GM18507 (cell line): Measurements from ENCODE around the gene MED17.
"Not testable (repeated sequence)": the region's sequence is repeated elsewhere in the genome, so short reads cannot be mapped to it uniquely, and the experiment has no call there.

ENCODE experiments used
- DNase-seq: peaks from one replicate; pipeline ENCODE4 v3.0.0; 2011; ENCODE audit warnings: low read depth; ENCODE audit not compliant: insufficient read length; ENCODE audit errors: extremely low spot score
- FAIRE-seq: peaks from 2 replicates; lab custom pipeline; 2011; peaks lifted over from hg19 to GRCh38; lab: Jason Lieb, UNC

Gene MED17

DNA sequence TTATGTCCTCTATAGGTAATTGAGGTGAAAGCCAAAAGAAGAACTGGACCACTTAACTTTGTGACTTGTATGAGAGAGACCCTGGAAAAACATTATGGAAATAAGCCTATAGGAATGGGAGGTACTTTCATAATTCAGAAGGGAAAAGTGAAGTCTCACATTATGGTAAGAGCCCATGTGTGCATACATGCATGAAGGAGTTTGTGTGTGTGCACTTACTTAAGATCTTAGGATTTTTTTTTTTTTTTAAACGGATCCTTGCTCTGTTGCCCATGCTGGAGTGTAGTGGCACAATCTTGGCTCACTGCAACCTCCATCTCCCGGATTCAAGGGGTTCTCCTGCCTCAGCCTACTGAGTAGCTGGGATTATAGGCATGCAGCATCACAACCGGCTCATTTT lies 26.8 kb upstream of the MED17 start:
- FAIRE-seq: no peak
- DNase-seq: no peak

DNA sequence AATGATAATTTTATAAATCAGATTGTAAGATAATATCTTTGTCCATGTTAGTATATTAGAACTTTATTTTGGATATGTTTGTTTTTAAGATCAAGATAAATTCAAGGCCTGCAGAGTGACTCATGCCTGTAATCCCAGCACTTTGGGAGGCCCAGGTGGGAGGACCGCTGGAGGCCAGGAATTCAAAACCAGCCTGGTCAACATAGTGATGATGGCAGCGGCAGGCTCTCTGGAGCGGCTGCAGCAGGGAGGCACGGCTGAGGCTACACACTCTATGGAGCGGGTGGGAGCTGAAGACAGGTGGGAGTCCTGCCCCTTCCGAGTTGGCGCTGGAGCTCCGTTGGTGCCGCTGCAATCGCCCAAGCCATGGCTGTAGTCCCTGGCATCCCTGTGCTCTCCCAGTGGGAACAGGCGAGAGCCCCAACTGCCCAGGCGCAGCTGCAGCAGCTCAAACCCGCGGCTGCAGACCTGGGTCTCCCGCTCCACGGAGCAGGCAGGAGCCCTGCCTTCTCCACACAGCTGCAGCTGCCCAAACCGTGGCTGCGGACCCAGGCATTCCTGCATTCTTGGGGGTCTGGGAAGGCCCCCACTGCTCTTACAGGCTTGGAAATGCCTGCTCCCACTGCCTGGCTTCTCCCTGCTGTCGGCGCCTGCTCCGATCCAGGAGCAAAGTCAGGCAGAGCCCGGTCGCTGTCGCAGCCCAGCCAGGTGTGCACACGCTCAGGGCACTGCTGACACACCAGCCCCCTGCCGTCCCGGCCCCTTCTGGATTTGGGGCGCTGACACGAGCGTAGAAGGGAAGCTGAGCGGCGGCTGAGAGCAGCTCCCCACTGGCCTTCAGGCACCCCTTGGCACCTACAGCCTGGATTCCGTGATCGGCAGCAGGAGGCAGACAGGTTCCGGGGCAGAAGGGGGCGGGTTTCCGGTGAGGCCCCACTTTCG lies 25.9 kb upstream of the MED17 start:
- DNase-seq: no peak
- FAIRE-seq: no peak

DNA sequence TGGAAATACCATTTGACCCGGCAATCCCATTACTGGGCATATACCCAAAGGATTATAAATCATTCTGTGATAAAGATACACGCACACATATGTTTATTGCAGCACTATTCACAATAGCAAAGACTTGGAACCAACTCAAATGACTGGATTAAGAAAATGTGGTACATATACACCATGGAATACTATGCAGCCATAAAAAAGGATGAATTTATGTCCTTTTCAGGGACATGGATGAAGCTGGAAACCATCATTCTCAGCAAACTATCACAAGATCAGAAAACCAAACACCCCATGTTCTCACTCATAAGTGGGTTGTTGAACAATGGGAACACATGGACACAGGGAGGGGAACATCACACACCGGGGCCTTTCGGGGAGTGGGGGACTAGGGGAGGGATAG lies 25.0 kb upstream of the MED17 start:
- FAIRE-seq, DNase-seq: not testable (repeated sequence)

DNA sequence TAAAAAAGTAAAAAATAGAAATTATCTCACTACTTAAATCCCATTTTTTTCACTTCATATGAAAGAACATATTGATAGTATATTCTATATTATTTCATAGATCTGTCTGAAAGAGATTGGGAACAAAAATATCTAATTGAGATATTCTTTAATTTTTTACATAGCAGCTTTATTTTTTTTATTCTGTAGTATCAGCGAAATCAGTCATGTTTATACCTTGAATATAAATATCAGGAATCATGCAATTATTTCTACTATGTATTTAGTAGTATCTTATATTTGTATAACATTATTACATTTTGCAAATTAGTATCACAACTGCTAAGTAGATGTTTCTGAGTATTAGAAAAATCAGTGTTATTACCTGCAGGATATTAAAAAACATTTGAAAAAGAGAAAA lies 22.2 kb upstream of the MED17 start:
- DNase-seq (no peak), FAIRE-seq (no peak)

DNA sequence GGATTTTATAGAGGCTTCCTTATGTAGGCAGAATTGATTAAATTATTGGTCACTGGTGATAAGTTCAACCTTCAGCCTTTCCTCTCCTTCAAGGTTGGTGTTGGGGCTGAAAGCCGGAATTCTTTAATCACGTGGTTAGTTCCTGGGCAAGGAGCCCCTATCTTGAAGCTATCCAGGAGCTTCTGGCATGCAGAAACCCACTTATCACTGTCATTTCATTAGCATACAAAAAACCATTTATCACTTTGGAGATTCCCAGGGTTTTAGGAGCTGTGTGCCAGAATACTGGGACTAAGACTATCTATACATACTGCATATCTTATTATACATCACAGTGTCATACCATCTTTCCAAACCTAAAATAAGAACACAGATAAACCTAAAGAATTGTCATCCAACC lies 18.5 kb upstream of the MED17 start:
- DNase-seq (no peak), FAIRE-seq (no peak)

DNA sequence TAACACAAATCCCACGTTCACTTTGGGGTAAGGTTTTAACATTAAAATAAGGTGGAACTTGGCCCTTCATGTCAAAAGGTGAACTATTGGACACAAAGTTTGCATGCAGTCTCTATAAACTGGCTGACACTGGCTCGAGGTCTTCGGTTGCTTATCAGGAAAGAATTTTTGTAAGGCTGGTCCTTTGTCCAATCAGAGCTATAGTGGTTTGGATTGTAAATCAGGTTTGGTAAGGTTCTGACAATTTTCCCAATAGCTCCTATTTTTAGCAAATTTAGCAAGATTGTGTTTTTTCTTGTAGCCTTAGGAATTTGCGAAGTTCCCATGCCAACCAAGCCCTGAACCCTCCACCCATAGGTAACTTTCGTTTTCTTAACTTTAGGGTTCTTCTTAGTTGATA lies 17.6 kb upstream of the MED17 start:
- no peak for DNase-seq
- FAIRE-seq: no peak

DNA sequence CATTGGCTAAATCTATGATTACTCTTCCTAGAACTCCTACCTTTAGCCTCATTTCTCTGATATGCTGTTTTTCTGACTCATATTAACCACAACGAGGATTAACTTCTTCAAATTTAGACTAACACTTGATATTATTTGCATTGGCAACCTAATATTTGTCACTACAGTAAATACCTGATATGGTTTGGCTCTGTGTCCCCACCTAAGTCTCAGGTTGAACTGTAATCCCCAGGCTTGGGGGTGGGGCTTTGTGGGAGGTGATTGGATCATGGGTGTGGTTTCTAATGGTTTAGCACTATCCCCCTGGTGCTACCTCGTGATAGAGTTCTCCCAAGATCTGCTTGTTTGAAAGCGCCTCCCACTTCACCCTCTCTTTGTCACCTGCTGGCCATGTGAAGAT lies 17.1 kb upstream of the MED17 start:
- FAIRE-seq: no peak

DNA sequence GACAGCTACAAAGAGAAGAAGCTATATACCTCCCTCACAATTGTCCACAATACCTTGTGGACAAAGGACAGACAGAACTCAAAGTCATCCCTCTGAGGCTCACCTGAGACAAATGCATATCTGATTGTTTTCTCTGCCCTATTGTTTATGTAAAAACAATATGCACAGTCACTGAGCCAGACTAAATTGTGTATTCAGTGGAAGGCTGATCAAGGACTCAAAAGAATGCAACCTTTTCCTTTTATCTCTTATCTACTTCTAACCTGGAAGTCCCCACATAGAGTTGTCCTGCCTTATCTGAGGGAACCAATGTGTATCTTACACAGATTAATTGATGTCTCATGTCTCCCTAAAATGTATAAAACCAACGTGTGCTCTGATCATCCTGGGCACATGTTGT lies 13.9 kb upstream of the MED17 start:
- DNase-seq (no peak), FAIRE-seq (no peak)

More for the DNA sequence above, 17.1 kb upstream of the MED17 start:
- no peak for DNase-seq

DNA sequence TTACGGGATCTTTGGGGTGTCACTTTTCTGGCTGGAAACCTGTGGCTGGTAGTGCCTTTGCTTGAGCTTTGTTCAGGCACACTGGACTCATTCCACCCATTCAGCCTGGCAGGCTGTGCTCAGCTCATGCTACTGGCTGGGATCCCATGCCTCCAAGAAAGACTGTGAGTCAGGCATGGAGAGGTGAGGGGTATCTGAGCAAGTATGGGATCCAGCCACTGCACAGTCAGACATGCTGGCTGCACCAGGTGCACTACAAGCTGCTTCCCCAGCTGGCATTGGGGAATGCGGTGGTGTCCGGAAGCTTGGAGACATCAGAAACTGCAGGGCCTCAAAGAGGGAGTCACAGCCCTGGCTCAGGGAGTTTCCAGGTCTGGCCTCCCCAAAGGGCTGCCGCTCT lies 12.0 kb upstream of the MED17 start:
- DNase-seq: no peak
- no peak for FAIRE-seq

DNA sequence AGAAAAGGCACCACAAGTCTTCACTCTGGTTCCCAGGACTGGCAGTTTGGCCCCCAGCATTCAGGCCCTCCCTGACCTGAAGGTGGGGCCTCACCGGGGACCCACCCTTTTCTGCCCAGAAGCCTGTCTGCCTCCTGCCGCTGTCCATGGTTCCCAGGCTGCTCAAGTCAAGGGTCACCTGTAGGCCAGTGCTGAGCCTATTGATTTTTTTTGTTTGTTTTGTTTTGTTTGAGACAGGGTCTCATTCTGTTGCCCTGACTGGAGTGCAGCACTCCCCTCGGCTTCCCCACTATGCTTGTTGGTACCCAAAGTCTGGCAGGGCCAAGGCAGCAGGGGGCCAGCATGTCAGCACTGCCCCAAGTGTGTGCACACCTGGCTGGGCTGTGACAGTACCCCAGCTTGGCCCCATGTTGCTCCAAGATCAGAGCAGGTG lies 11.0 kb upstream of the MED17 start:
- FAIRE-seq: no peak
- no peak for DNase-seq

DNA sequence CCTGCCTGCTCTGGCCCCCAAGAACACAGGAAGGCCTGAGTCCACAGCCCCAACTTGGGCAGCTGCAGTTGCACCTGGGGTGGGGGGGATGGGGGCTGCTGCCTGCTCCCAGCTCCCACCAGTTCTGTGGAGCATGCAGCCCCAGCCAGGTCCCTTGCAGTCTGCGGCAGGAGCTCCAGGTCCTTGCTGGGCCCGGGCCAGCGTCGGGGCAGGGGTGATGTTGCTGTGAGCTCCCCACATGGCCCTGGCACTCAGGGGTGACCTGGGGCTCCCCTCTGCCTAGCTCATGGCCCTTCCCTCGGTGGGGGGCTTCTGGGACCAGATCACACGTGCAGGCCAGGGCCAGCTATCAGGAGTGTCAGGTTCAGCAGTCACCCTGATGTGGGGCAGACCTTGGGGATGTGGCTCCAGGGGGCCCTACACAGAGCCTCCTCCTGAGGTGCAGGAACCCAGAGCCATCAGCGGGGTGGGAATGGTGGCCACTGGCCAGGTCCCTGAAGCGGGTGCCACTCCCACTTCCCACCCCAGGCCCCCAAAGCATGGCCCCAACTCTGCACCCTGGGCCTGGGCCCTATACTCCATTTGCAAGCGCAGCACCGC lies 10.4 kb upstream of the MED17 start:
- no peak for FAIRE-seq
- DNase-seq: no peak

DNA sequence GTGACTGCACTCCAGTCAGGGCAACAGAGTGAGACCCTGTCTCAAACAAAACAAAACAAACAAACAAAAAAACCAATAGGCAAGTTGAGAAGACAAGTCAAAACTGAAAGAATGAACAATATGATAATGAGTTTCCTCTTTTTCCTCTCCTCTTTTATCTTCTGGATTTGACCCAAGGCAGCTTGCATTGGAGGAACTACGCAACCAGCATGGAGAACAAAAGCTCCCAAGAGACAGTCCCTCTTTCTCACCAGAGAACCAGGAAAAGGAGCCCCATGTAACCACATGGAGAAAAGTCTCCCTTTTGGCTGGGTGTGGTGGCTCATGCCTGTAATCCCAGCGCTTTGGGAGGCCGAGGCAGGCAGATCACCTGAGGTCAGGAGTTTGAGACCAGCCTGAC lies 9.5 kb upstream of the MED17 start:
- not testable (repeated sequence) for DNase-seq, FAIRE-seq

DNA sequence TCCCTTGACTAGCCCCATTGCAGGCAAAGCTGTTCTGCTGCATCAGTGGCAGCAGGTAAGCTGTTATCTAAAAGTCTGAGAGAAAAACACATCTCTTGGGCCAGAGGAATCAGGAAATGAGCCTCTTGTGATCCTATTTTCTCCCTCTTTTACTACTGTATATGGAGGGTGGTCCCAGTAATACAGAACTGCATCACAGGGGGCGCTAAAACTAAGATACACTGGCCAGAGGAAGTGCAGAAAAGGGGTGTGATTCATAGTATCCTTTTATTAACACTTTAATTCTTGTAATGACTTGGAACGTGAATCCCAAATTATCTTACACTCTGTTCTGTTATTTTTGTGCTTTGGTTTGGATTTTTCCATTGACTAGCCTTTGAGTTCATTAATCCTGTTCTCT lies 8.8 kb upstream of the MED17 start:
- FAIRE-seq (no peak), DNase-seq (no peak)

DNA sequence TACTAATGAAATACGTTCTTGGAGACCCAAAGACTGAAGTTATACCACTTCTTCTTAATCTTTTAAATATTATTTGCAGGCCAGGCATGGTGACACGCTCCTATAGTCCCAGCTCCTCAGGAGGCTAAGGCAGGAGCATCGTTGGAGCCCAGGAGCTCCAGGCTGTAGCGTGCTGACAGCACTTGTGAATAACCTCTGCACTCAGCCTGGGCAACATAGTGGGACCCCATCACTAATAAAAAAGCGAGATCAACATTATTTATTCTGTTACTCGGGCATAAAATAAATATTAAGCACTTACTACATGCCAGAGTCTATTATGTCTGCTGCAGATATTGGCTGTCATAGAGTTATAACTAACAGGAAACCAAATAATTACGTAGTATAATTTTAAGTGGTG lies 720 bp upstream of the MED17 start:
- DNase-seq: no peak
- no peak for FAIRE-seq

DNA sequence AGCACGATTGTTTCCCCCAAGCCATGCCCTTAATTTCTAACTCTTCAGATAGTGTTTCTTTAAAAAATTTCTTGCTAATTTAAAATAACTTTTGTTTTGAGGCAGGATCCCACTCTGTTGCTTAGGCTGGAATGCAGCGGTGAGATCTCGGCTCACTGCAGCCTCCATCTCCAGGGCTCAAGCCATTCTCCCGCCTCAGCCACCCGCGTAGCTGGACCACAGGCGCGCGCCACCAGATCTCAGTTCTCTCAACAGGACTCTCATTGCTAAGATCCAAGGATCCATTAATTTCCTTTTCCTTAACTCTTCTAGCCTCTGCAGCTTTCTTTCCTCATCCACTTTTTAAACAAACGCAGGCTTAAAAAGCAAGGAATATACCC lies 327 bp upstream of the MED17 start:
- DNase-seq: no peak
- FAIRE-seq: no peak

DNA sequence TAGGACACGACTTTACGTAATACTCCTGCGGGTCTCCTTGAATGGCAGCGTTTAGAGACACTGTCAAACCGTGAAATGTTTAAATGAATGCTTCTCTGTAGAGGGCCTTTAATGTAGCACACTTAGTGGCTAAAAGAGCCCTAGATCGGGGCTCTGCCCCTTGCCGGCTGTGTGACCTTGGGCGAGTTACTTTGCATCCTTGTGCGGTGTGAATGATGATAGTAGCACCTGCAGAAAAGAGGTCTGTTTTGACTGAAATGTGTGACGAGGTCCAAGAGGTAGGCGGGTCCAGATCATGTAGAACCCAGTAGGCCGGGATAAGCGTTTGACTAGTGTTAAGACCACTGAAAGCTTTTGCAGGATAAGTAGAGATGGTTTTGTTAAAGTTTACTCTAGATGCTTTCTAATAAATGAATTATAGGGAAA lies 866 bp downstream of the MED17 start:
- DNase-seq (peak; percentile 12), FAIRE-seq (no peak)

DNA sequence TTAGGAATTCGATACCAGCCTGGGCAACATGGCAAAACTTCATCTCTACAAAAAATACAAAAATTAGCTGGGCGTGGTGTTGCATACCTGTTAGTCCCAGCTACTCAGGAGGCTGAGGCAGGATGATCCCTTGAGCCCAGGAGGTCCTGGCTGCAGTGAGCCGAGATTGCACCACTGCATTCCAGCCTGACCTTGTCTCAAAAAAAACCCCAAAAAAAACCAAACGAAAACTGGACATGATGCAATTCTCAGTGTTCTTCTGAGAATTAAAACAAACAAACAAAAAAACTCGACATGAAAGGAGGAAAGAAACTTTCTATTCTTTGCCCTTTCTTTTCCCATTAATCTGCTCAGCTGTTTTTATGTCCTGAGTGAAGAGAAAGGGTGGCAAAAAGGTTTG lies 7.4 kb downstream of the MED17 start:
- DNase-seq: no peak
- no peak for FAIRE-seq

DNA sequence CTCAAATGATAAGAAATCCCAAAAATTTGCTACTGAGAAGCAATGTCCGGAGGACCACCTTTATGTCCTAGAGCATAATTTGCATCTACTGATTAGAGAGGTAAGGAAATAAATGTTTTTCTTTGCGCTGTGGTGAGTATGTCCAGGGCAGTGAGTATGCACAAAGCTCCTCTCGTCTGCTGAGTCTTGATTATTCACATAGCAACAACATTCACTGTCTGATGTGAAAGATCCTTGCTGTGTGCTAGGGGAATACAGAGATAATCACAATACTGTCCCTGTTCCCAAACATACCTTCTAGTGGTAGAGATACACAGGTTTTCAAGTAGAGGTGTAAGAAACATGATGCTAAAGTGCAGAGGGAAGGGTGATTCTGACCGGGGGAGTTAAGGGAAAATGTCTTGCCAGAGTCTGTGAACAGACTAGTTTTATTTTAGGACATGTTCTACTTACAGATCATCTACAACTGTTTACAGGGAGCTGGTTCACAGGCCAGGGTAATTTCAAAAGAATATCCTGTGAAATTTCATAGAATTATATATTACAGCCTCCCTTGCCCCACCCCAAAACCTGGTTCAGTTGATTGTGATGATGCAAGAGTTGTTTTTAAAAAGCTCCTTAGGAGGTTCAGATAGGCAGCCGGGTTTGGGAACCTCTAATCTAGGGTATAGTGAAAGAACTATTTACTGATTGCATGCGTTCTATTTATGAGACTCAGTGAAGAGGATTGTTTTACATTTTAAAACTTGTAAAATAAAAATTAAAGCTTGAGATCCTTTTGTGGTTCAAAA lies 12.6 kb downstream of the MED17 start:
- FAIRE-seq (no peak), DNase-seq (no peak)

DNA sequence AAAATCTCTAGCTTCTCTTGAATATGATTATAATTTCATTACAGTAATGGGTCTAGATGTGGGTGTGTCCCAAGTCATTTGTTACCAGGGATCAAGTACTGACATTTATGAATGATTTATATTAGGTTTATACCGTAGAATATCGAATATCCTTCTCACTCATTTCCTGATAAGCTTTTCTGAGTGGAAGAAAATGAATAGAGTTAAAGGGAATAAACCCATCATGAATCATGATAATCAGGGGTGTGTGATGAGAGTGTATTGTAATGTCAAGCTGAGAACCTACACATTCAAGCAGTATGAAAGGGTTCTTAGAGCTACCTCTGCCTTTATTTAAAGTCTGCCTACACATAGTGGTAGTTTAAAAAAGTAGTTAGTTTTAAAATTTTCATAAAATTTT lies 17.3 kb downstream of the MED17 start:
- FAIRE-seq (no peak), DNase-seq (no peak)

DNA sequence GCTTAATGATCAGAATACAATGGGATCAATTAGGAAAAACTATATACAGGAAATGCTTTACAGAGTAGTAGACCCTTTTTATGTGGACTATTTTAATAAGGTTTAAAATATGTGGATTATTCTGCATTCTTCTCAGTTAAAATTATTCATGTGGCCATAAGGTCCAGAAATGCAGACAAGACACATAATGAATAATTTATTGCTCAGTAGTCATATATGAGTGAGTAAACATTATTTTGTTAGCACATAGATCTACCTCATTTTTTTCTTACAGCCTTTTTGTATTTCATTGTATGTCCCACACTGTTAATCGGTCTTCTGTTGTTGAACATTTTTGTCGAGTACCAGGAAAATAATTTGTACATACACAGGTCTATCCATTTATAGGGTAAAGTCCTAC lies 20.8 kb downstream of the MED17 start:
- DNase-seq: no peak
- no peak for FAIRE-seq
